OCI-LY1 (cell line): ENCODE results near the gene TBC1D26.

Experiments
- H2AFZ ChIP-seq: fragments of 200-600 bp; sonication (generic), shearing (Covaris generic); 2 replicates; pipeline ENCODE4 v1.6.0; 2014; ENCODE audit warnings: antibody characterized with exemption, mild to moderate bottlenecking, low read length
- H3F3A ChIP-seq: fragments of 200-600 bp; sonication (generic), shearing (Covaris generic); 2 replicates; pipeline ENCODE4 v1.6.0; 2014; ENCODE audit warnings: mild to moderate bottlenecking, antibody characterized with exemption, low read length, moderate library complexity; ENCODE audit not compliant: insufficient read depth
- H3K27ac ChIP-seq: fragments of 200-600 bp; sonication (generic); 2 replicates; pipeline ENCODE4 v1.5.1; 2014; ENCODE audit warnings: low read length, mixed run types, mild to moderate bottlenecking, low read depth; ENCODE audit not compliant: poor library complexity, severe bottlenecking
- H3K27me3 ChIP-seq: fragments of 200-600 bp; sonication (generic); 2 replicates; pipeline ENCODE4 v1.6.0; 2014; ENCODE audit warnings: antibody characterized with exemption, mild to moderate bottlenecking, low read length, moderate library complexity; ENCODE audit not compliant: insufficient read depth
- H3K36me3 ChIP-seq: fragments of 200-600 bp; sonication (generic); 2 replicates; pipeline ENCODE4 v1.6.1; 2014; ENCODE audit warnings: mild to moderate bottlenecking, antibody characterized with exemption, low read length, moderate library complexity, mixed read lengths; ENCODE audit not compliant: insufficient read depth
- H3K4me1 ChIP-seq: fragments of 200-600 bp; sonication (generic); 2 replicates; pipeline ENCODE4 v1.5.1; 2014; ENCODE audit warnings: mild to moderate bottlenecking, low read length, moderate library complexity; ENCODE audit not compliant: insufficient read depth, severe bottlenecking
- H3K4me2 ChIP-seq: fragments of 200-600 bp; sonication (generic), shearing (Covaris generic); 2 replicates; pipeline ENCODE4 v1.6.1; 2014; ENCODE audit warnings: low read length
- H3K4me3 ChIP-seq: fragments of 200-600 bp; sonication (generic); 2 replicates; pipeline ENCODE4 v1.5.1; 2014; ENCODE audit warnings: low read length, low read depth, mild to moderate bottlenecking, mixed read lengths; ENCODE audit not compliant: poor library complexity, severe bottlenecking
- H3K79me2 ChIP-seq: fragments of 200-600 bp; shearing (Covaris generic); 2 replicates; pipeline ENCODE4 v1.6.1; 2016; ENCODE audit warnings: mixed run types, low read length, mixed read lengths; ENCODE audit not compliant: insufficient read depth
- H3K9ac ChIP-seq: fragments of 200-600 bp; sonication (generic), shearing (Covaris generic); 2 replicates; pipeline ENCODE4 v1.6.1; 2014; ENCODE audit warnings: mild to moderate bottlenecking, low read length, mixed read lengths
- H3K9me2 ChIP-seq: fragments of 200-600 bp; sonication (generic), shearing (Covaris generic); 2 replicates; pipeline ENCODE4 v1.6.1; 2014; ENCODE audit warnings: low read depth, mild to moderate bottlenecking, low read length, mixed read lengths
- H3K9me3 ChIP-seq: fragments of 200-600 bp; shearing (Covaris generic); 2 replicates; pipeline ENCODE4 v1.6.1; 2014; ENCODE audit warnings: low read length, mixed read lengths
- H4K20me1 ChIP-seq: fragments of 200-600 bp; sonication (generic), shearing (Covaris generic); 2 replicates; pipeline ENCODE4 v1.6.0; 2016; ENCODE audit warnings: mild to moderate bottlenecking, low read length; ENCODE audit not compliant: insufficient read depth
- EZH2 ChIP-seq: fragments of 200-600 bp; sonication (generic), shearing (Covaris generic); IDR thresholded peaks from 2 replicates; pipeline ENCODE4 v1.8.0; 2017; ENCODE audit warnings: borderline replicate concordance, mixed run types, mild to moderate bottlenecking, antibody characterized with exemption, low read length, moderate library complexity, mixed read lengths
- TF ChIP-seq, protein P1 (sequence below): fragments of 200-600 bp; sonication (generic), shearing (Covaris generic); IDR thresholded peaks from 2 replicates; pipeline ENCODE4 v1.5.1; 2017; ENCODE audit warnings: mild to moderate bottlenecking, antibody characterized with exemption, low read length, moderate library complexity, mixed read lengths

The TBC1D26 gene

DNA sequence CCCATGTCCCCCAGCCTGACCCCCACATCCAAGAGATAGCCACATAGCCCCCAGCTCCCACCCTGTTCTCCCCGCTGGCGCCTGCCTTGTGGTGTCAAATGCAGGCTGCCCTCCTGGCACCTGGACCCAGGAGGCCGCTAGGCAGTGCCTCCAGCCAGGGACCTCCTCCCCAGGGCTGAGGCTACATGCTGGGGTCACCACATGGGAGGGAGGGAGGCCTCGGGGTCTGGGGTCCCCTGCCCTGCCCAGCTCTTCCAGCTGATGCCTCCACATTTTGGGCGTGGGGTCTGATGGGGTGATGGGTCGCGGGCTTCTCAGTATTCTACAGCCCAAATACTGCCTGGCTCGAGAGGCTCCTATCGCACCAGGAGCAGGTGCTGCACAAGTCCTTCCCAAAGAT is 9.5 kb downstream of the TBC1D26 start:
- Histone ChIP-seq H3K4me1 (no peaks in the 10 kb centered on the region), H3K9ac (no peak overlapping the region), H3K9me3 (no peaks in the 10 kb centered on the region), H3K4me2 (no peak overlapping the region), H4K20me1 (no peaks in the 10 kb centered on the region), H3F3A (no peaks in the 10 kb centered on the region), H3K79me2 (no peaks in the 10 kb centered on the region), H3K4me3 (no peak overlapping the region), H3K36me3 (no peaks in the 10 kb centered on the region), H2AFZ (no peak overlapping the region), H3K27ac (no peak overlapping the region), H3K27me3 (no peaks in the 10 kb centered on the region), H3K9me2 (no peaks in the 10 kb centered on the region)
- TF ChIP-seq, protein P1, sequence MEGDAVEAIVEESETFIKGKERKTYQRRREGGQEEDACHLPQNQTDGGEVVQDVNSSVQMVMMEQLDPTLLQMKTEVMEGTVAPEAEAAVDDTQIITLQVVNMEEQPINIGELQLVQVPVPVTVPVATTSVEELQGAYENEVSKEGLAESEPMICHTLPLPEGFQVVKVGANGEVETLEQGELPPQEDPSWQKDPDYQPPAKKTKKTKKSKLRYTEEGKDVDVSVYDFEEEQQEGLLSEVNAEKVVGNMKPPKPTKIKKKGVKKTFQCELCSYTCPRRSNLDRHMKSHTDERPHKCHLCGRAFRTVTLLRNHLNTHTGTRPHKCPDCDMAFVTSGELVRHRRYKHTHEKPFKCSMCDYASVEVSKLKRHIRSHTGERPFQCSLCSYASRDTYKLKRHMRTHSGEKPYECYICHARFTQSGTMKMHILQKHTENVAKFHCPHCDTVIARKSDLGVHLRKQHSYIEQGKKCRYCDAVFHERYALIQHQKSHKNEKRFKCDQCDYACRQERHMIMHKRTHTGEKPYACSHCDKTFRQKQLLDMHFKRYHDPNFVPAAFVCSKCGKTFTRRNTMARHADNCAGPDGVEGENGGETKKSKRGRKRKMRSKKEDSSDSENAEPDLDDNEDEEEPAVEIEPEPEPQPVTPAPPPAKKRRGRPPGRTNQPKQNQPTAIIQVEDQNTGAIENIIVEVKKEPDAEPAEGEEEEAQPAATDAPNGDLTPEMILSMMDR, result no peak
- TF ChIP-seq EZH2, result no peak

DNA sequence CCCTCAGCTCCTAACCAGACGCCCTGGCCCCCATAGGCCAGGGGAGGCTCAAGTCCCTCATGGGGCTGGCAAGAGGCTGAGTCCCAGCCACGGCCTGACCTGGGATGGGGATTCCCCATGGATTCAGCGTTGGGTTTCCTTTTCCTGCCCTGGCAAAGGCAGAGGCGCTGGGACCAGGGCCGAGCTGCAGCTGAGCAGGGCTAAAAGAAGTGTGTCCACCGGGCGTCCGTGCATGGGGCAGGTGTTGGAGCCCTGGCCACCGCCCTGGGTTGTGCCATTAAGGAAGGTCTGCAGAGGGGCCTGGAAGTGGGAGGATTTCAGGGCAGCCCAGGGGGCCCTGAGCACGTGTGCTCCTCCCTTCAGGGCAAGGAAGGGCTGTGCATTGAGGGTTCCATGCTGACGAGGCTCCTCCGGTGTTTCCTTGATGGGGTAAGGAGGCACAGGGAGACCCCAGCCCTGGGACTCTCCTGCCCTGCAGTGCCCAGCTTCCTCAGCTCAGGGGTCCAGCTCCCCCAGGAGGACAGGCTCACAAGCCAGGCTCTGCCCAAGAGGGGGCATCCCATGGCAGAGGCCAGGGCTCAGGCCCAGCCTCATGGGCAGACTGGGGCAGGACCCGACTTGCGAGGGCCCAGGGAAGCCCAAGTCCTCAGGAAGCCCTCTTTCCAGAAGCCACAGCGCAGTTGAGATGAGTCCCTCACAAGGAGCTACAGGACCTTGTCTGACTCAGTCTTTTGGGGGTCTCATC is 10.1 kb downstream of the TBC1D26 start:
- H3K4me2 ChIP-seq, result no peak overlapping the region
- no peaks in the 10 kb centered on the region for H4K20me1 ChIP-seq
- H3F3A ChIP-seq, result no peaks in the 10 kb centered on the region
- no peak overlapping the region for H3K4me3 ChIP-seq
- no peaks in the 10 kb centered on the region for H3K27me3 ChIP-seq
- no peak overlapping the region for H2AFZ ChIP-seq
- H3K9me2 ChIP-seq, result no peaks in the 10 kb centered on the region
- no peaks in the 10 kb centered on the region for H3K4me1 ChIP-seq
- H3K79me2 ChIP-seq, result no peaks in the 10 kb centered on the region
- H3K36me3 ChIP-seq, result no peaks in the 10 kb centered on the region
- no peak overlapping the region for H3K9ac ChIP-seq
- no peaks in the 10 kb centered on the region for H3K9me3 ChIP-seq
- TF ChIP-seq EZH2, result no peak
- TF ChIP-seq, protein P1, result no peak
- H3K27ac ChIP-seq, result no peak overlapping the region

GRCh38 chr17:15742921-15743320 is 10.8 kb downstream of the TBC1D26 start:
- TF ChIP-seq, protein P1, result no peak
- no peak for TF ChIP-seq EZH2
- Histone ChIP-seq H3K4me1 (no peaks in the 10 kb centered on the region), H4K20me1 (no peaks in the 10 kb centered on the region), H3K27me3 (no peaks in the 10 kb centered on the region), H3K4me2 (no peak overlapping the region), H3K9me3 (no peaks in the 10 kb centered on the region), H3K9ac (no peak overlapping the region), H3F3A (no peaks in the 10 kb centered on the region), H3K36me3 (no peaks in the 10 kb centered on the region), H3K27ac (no peak overlapping the region), H2AFZ (no peak overlapping the region), H3K9me2 (no peaks in the 10 kb centered on the region), H3K79me2 (no peaks in the 10 kb centered on the region), H3K4me3 (no peak overlapping the region)
